Lower lobe of right lung (tissue), 2 donors: ENCODE data around the gene TMEM37. TPM values are rescaled to one million over a fixed set of nuclear protein-coding genes. Genes with fewer than 3 reads are reported as not detected.
A peak's percentile ranks its signal among the peaks of the same experiment; 100 is the strongest.
"Not testable (repeated sequence)": the region's sequence is repeated elsewhere in the genome, so short reads cannot be mapped to it uniquely, and the experiment has no call there.

Source experiments
- ATAC-seq, 2 donors: fragments of 200-7000 bp; cut with Tn5 transposase; one replicate each; pipeline ENCODE4 v1.9.1; 2020 to 2022; ENCODE audit warnings: mild to moderate bottlenecking in 2 of 2, moderate library complexity in 2 of 2
- DNase-seq: peaks from one replicate; pipeline ENCODE4 v3.0.0-alpha.2; 2020
- H3K27ac ChIP-seq: fragments of 200-600 bp; one replicate; pipeline ENCODE4 v1.8.0; 2022
- H3K27me3 ChIP-seq: fragments of 200-600 bp; one replicate; pipeline ENCODE4 v1.8.0; 2022; ENCODE audit warnings: low read depth
- H3K36me3 ChIP-seq: fragments of 200-600 bp; one replicate; pipeline ENCODE4 v1.8.0; 2022; ENCODE audit warnings: mild to moderate bottlenecking
- H3K4me1 ChIP-seq: fragments of 200-600 bp; one replicate; pipeline ENCODE4 v1.8.0; 2022
- H3K4me3 ChIP-seq: fragments of 200-600 bp; one replicate; pipeline ENCODE4 v1.8.0; 2022; ENCODE audit warnings: mild to moderate bottlenecking
- H3K9me3 ChIP-seq: fragments of 200-600 bp; one replicate; pipeline ENCODE4 v1.8.0; 2022
- CTCF ChIP-seq: fragments of 200-600 bp; IDR thresholded peaks from one replicate; pipeline ENCODE4 v1.8.0; 2022; ENCODE audit warnings: antibody characterized with exemption, mild to moderate bottlenecking
- intact Hi-C: fragments of 100-400 bp; cut with DNase I; formaldehyde crosslinking; loops from one replicate; pipeline ENCODE4 v1.11.0; 2022
- total RNA-seq: library from RNA; stranded (reverse); fragmentation: NEBNext Ultra II Directional; extraction: Animal tissue kit (Norgen Biotek cat#: 25700); gene quantifications from one replicate; pipeline ENCODE4 v1.2.1, GENCODE V29; 2021
- donor health status: DM: no; HTN: yes; CAD: no; lungs with severe emphysema.

The TMEM37 gene
- total RNA-seq, 1 donor from 2014 or later, result 21.7 TPM

GRCh38 chr2:119389615-119390306 is 41.9 kb upstream of the TMEM37 start:
- no peak for DNase-seq
- intact Hi-C loops, result no loop called here
- no peaks in the 10 kb centered on the region for H3K9me3 ChIP-seq
- peak overlapping the region; percentile 8 for H3K27ac ChIP-seq
- no peak overlapping the region for H3K4me3 ChIP-seq
- no peaks in the 10 kb centered on the region for H3K36me3 ChIP-seq
- no peaks in the 10 kb centered on the region for H3K27me3 ChIP-seq
- peaks cover 31% of the 10 kb centered on the region for H3K4me1 ChIP-seq
- no peak for TF ChIP-seq CTCF
- no peak for ATAC-seq

GRCh38 chr2:119393971-119394748 is 37.5 kb upstream of the TMEM37 start:
- no peaks in the 10 kb centered on the region for H3K36me3 ChIP-seq
- no peaks in the 10 kb centered on the region for H3K9me3 ChIP-seq
- H3K4me3 ChIP-seq, result no peak overlapping the region
- peaks cover 11% of the 10 kb centered on the region for H3K4me1 ChIP-seq
- H3K27me3 ChIP-seq, result no peaks in the 10 kb centered on the region
- no peak overlapping the region for H3K27ac ChIP-seq
- DNase-seq (no peak), ATAC-seq (no peak)
- TF ChIP-seq CTCF, result no peak
- intact Hi-C loops, result no loop called here

- intact Hi-C loops, result no loop called here
- no peak for TF ChIP-seq CTCF
Observed at GRCh38 chr2:119397196-119397595, 34.5 kb upstream of the TMEM37 start.

GRCh38 chr2:119402106-119402505 is 29.5 kb upstream of the TMEM37 start:
- DNase-seq (no peak), ATAC-seq (no peak)
- Histone ChIP-seq H3K9me3 (no peaks in the 10 kb centered on the region), H3K27ac (no peak overlapping the region), H3K4me3 (no peak overlapping the region), H3K27me3 (no peaks in the 10 kb centered on the region), H3K36me3 (no peaks in the 10 kb centered on the region), H3K4me1 (no peaks in the 10 kb centered on the region)
- intact Hi-C loops, result no loop called here
- no peak for TF ChIP-seq CTCF

More at GRCh38 chr2:119397196-119397595, 34.5 kb upstream of the TMEM37 start:
- no peak for DNase-seq
- no peaks in the 10 kb centered on the region for H3K36me3 ChIP-seq
- no peak overlapping the region for H3K4me3 ChIP-seq
- no peaks in the 10 kb centered on the region for H3K27me3 ChIP-seq
- no peaks in the 10 kb centered on the region for H3K4me1 ChIP-seq
- ATAC-seq, result peak in 1 of 2 donors; percentile 26
- no peaks in the 10 kb centered on the region for H3K9me3 ChIP-seq
- no peak overlapping the region for H3K27ac ChIP-seq

GRCh38 chr2:119402645-119403560 is 28.8 kb upstream of the TMEM37 start:
- TF ChIP-seq CTCF, result no peak
- no peaks in the 10 kb centered on the region for H3K9me3 ChIP-seq
- H3K4me3 ChIP-seq, result no peak overlapping the region
- peaks cover 7% of the 10 kb centered on the region for H3K4me1 ChIP-seq
- no peaks in the 10 kb centered on the region for H3K27me3 ChIP-seq
- ATAC-seq (peak; percentile 77 to 87), DNase-seq (no peak)
- no peaks in the 10 kb centered on the region for H3K36me3 ChIP-seq
- peak overlapping the region; percentile 14 for H3K27ac ChIP-seq
- intact Hi-C loops, result no loop called here

- H3K4me3 ChIP-seq, H3K9me3 ChIP-seq, ATAC-seq, intact Hi-C loops, DNase-seq, H3K36me3 ChIP-seq, H3K27ac ChIP-seq, H3K27me3 ChIP-seq: not testable (repeated sequence)
- peaks cover 12% of the 10 kb centered on the region for H3K4me1 ChIP-seq
Observed at GRCh38 chr2:119403618-119404017, 28.0 kb upstream of the TMEM37 start.
